HFFc6 (cell line): ENCODE results near the gene CDRT4. TPM values are rescaled to one million over a fixed set of nuclear protein-coding genes. Genes with fewer than 3 reads are reported as not detected.

Source experiments
- DNase-seq: peaks from one replicate; pipeline ENCODE4 v3.0.0-alpha.2; 2018
- H3K27ac Mint-ChIP-seq: 2 replicates; pipeline ENCODE4 v1.8.0; 2020; ENCODE audit warnings: mild to moderate bottlenecking, mixed read lengths
- H3K27me3 Mint-ChIP-seq: 2 replicates; pipeline ENCODE4 v1.8.0; 2021; ENCODE audit warnings: mild to moderate bottlenecking, moderate library complexity, mixed read lengths; ENCODE audit not compliant: insufficient read depth
- H3K36me3 Mint-ChIP-seq: 2 replicates; pipeline ENCODE4 v1.8.0; 2021; ENCODE audit warnings: low read depth, mixed read lengths
- H3K4me1 Mint-ChIP-seq: 2 replicates; pipeline ENCODE4 v1.8.0; 2020; ENCODE audit warnings: low read depth, mixed read lengths
- H3K4me3 Mint-ChIP-seq: 2 replicates; pipeline ENCODE4 v1.8.0; 2020; ENCODE audit warnings: mild to moderate bottlenecking, moderate library complexity, mixed read lengths
- H3K9me3 Mint-ChIP-seq: 2 replicates; pipeline ENCODE4 v1.8.0; 2020; ENCODE audit warnings: mild to moderate bottlenecking, mixed read lengths
- total RNA-seq, 6 experiments: library from RNA; stranded (reverse); fragmentation: NEBNext Ultra II Directional; extraction: Animal tissue kit (Norgen Biotek cat#: 25700); gene quantifications; 2 replicates in 1 of 6; 3 replicates in 5 of 6; pipeline ENCODE4 v1.2.3, GENCODE V29; 2021
- TF ChIP-seq, protein P1 (sequence below): fragments of 200-600 bp; sonication (generic); IDR thresholded peaks from 2 replicates; pipeline ENCODE4 v1.5.0; 2021; ENCODE audit warnings: antibody characterized with exemption, mild to moderate bottlenecking

CDRT4 gene
- total RNA-seq, 6 experiments from 2014 or later = 0.60 to 2.5 (median 1.3) TPM

DNA sequence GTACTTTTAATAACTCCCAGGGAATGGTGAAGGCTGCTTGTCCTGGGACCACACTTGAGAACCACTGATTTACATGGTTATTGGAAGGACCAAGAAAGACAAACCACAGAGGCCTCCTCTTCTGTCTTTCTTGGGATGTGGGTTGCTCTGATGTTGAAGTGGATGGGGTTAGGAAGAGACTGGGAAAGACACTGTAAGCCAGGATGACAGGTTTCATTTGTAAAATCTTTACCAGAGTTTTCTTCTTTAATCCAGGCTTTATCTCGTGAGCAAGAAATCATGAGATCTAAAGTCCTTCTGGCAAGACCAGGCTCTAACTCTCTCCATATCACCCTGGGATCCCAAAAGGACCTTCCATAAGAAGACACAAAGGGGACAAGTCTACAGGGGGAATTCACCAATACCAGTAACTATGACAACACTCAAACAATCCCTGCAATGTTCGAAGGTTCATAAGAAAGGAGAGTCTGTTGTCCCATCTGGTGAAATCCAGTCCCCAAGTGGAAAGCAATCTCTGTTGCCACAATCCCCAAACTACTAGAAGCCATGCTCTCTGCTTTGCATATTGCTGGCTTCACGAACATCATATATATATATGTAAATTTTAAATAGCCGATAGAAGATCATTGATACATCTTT lies 44.8 kb upstream of the CDRT4 start:
- H3K36me3 Mint-ChIP-seq = peaks cover 43% of the 10 kb centered on the region
- peaks cover 1% of the 10 kb centered on the region; the same call in 1 of the 2 replicates for H3K27me3 Mint-ChIP-seq
- H3K27ac Mint-ChIP-seq = no peak overlapping the region
- H3K4me3 Mint-ChIP-seq = no peak overlapping the region
- peaks cover 87% of the 10 kb centered on the region for H3K4me1 Mint-ChIP-seq
- peaks cover 29% of the 10 kb centered on the region for H3K9me3 Mint-ChIP-seq
- DNase-seq = no peak
- TF ChIP-seq, protein P1, sequence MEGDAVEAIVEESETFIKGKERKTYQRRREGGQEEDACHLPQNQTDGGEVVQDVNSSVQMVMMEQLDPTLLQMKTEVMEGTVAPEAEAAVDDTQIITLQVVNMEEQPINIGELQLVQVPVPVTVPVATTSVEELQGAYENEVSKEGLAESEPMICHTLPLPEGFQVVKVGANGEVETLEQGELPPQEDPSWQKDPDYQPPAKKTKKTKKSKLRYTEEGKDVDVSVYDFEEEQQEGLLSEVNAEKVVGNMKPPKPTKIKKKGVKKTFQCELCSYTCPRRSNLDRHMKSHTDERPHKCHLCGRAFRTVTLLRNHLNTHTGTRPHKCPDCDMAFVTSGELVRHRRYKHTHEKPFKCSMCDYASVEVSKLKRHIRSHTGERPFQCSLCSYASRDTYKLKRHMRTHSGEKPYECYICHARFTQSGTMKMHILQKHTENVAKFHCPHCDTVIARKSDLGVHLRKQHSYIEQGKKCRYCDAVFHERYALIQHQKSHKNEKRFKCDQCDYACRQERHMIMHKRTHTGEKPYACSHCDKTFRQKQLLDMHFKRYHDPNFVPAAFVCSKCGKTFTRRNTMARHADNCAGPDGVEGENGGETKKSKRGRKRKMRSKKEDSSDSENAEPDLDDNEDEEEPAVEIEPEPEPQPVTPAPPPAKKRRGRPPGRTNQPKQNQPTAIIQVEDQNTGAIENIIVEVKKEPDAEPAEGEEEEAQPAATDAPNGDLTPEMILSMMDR = no peak

DNA sequence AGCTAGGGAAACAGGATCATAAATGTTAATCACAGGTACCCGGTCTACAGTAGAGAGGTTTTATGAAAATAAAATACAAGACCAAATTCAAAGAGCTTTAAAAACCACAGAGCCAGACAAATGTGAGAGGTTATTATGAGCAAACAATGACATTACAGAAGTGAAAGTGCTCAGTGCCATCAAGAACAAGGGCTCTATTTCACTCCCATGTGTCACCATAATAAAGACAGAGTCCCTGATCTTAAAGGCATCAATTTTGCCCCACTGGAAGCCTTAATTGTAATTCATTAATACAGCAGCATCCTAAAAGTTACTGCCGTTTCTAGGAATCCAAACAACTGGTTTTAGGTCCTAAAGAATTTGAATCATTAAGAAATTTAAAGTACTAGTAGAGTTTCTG lies 43.7 kb upstream of the CDRT4 start:
- DNase-seq = no peak
- H3K9me3 Mint-ChIP-seq = peaks cover 18% of the 10 kb centered on the region
- peaks cover 39% of the 10 kb centered on the region for H3K36me3 Mint-ChIP-seq
- TF ChIP-seq, protein P1 = no peak
- no peak overlapping the region for H3K4me3 Mint-ChIP-seq
- H3K27ac Mint-ChIP-seq = no peak overlapping the region
- peaks cover 81% of the 10 kb centered on the region for H3K4me1 Mint-ChIP-seq
- peaks cover 1% of the 10 kb centered on the region; the same call in 1 of the 2 replicates for H3K27me3 Mint-ChIP-seq

DNA sequence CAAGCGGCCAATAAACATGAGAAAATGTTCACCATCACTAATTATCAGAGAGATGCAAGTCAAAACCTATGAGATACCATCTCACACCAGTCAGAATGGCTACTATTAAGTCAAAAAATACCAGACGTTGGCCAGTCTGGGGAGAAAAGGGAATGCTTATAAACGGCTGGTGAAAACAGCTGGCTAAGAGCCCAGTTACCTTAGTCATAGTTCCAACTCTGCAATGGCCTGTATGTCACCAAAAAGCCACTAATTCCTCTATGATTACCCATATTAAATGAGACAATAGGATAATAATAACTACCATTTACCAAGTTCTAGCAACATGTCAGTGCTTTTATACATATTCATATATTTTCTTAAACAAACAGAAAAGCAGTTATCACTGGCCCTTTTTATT lies 42.9 kb upstream of the CDRT4 start:
- H3K27ac Mint-ChIP-seq = peak overlapping the region; percentile 35

DNA sequence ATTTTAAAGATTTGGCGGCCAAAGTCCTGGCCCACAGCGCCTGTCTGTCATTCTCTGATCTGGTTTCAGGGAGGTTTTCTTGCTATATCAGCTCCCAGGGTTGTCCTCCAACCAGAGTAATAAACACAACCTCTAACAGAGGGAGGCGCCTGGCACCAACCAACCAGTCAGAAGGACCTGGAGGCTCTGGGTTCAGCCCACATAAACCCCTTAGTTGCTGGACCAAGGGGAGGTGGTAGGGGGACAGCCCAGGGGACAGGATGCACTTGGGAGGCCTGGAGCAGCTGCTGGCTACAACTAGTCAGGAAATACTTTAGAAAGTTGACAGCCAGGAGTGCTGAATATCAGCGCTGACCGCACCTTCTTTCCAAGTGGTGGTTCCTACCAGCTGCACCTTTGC lies 41.7 kb upstream of the CDRT4 start:
- H3K27me3 Mint-ChIP-seq = peaks cover 1% of the 10 kb centered on the region; the same call in 1 of the 2 replicates
- no peak overlapping the region for H3K27ac Mint-ChIP-seq
- TF ChIP-seq, protein P1 = no peak
- H3K4me3 Mint-ChIP-seq = no peak overlapping the region
- H3K4me1 Mint-ChIP-seq = peaks cover 62% of the 10 kb centered on the region
- DNase-seq = no peak
- H3K9me3 Mint-ChIP-seq = peaks cover 5% of the 10 kb centered on the region; the same call in 1 of the 2 replicates
- peaks cover 25% of the 10 kb centered on the region for H3K36me3 Mint-ChIP-seq

More for the DNA sequence above, 42.9 kb upstream of the CDRT4 start:
- Mint-ChIP-seq H3K9me3 (peaks cover 11% of the 10 kb centered on the region), H3K27me3 (peaks cover 1% of the 10 kb centered on the region; the same call in 1 of the 2 replicates), H3K4me1 (peaks cover 74% of the 10 kb centered on the region), H3K36me3 (peaks cover 31% of the 10 kb centered on the region), H3K4me3 (peak overlapping the region; percentile 25; the same call in 1 of the 2 replicates)
- TF ChIP-seq, protein P1 = no peak
- peak; percentile 85 for DNase-seq

DNA sequence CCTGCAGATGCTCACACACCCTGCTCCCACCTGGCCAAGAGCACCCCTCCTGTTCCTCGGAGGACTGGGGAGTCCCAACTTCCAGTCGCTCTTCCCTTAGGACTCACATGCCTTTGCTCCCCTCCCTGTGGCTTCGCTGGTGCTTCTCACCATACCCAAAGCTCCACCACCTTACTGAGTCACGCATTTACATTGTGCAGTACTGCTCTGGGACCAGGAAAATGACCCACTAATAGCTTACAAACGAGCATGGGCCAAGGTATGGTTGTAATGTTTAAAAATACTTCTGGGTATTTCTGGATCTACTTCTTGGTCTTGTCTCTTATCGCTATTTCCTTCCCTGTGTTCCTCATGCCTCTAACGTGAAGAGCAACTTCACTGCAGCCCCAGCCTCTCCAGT lies 41.0 kb upstream of the CDRT4 start:
- Mint-ChIP-seq H3K9me3 (peaks cover 5% of the 10 kb centered on the region; the same call in 1 of the 2 replicates), H3K27me3 (peaks cover 1% of the 10 kb centered on the region; the same call in 1 of the 2 replicates), H3K4me3 (no peak overlapping the region), H3K27ac (no peak overlapping the region), H3K4me1 (peaks cover 55% of the 10 kb centered on the region), H3K36me3 (peaks cover 25% of the 10 kb centered on the region)
- TF ChIP-seq, protein P1 = no peak
- DNase-seq = no peak
